Activated CD8-positive, alpha-beta memory T cell treated with anti-CD3 and anti-CD28 coated beads, Interleukin-2, amount 50 U/mL, for 48 hours (primary cell): ENCODE measurements around the gene SLC25A22.
A peak's percentile ranks its signal among the peaks of the same experiment; 100 is the strongest.

Experiments used
- DNase-seq: peaks from one replicate; pipeline ENCODE4 v3.0.0-alpha.2; 2020

The SLC25A22 gene

GRCh38 chr11:788953-789940, 8.8 kb downstream of the SLC25A22 start:
- DNase-seq = no peak

GRCh38 chr11:788009-788640, 10.0 kb downstream of the SLC25A22 start:
- DNase-seq = no peak

GRCh38 chr11:787084-787675, 10.9 kb downstream of the SLC25A22 start:
- no peak for DNase-seq

- DNase-seq = no peak
Measured at GRCh38 chr11:786235-787083, 11.6 kb downstream of the SLC25A22 start.

GRCh38 chr11:783581-784015, 14.5 kb downstream of the SLC25A22 start:
- DNase-seq = no peak

- DNase-seq = no peak
Measured at GRCh38 chr11:782264-783174, 15.6 kb downstream of the SLC25A22 start.

GRCh38 chr11:779955-780532, 18.0 kb downstream of the SLC25A22 start:
- no peak for DNase-seq

- DNase-seq = no peak
Measured at GRCh38 chr11:778976-779954, 18.8 kb downstream of the SLC25A22 start.

- peak; percentile 98 for DNase-seq
Measured at GRCh38 chr11:777288-778255, 20.5 kb downstream of the SLC25A22 start, which contains the start of gene GATD1. TSS of gene GATD1 (minus strand) at chr11:777487. CDS start at chr11:777462, 25 bp downstream.

- peak; percentile 76 for DNase-seq
Measured at GRCh38 chr11:776561-777287, 21.4 kb downstream of the SLC25A22 start.

- DNase-seq = no peak
Measured at GRCh38 chr11:776263-776560, 21.9 kb downstream of the SLC25A22 start.

GRCh38 chr11:774873-775592, 23.0 kb downstream of the SLC25A22 start:
- DNase-seq = no peak

- no peak for DNase-seq
Measured at GRCh38 chr11:773830-774229, 24.3 kb downstream of the SLC25A22 start.

GRCh38 chr11:773425-773824, 24.7 kb downstream of the SLC25A22 start:
- DNase-seq = no peak

- no peak for DNase-seq
Measured at GRCh38 chr11:772429-773390, 25.4 kb downstream of the SLC25A22 start.

- DNase-seq = no peak
Measured at GRCh38 chr11:771617-772204, 26.4 kb downstream of the SLC25A22 start.
